SW480 (cell line): Measurements from ENCODE around the gene GNAQ.

Experiments used
- DNase-seq: peaks from one replicate; pipeline ENCODE4 v3.0.0-alpha.2; 2016; ENCODE audit warnings: low spot score

Gene GNAQ

GRCh38 chr9:77843871-77844155 is 187.8 kb downstream of the GNAQ start:
- no peak for DNase-seq

DNA sequence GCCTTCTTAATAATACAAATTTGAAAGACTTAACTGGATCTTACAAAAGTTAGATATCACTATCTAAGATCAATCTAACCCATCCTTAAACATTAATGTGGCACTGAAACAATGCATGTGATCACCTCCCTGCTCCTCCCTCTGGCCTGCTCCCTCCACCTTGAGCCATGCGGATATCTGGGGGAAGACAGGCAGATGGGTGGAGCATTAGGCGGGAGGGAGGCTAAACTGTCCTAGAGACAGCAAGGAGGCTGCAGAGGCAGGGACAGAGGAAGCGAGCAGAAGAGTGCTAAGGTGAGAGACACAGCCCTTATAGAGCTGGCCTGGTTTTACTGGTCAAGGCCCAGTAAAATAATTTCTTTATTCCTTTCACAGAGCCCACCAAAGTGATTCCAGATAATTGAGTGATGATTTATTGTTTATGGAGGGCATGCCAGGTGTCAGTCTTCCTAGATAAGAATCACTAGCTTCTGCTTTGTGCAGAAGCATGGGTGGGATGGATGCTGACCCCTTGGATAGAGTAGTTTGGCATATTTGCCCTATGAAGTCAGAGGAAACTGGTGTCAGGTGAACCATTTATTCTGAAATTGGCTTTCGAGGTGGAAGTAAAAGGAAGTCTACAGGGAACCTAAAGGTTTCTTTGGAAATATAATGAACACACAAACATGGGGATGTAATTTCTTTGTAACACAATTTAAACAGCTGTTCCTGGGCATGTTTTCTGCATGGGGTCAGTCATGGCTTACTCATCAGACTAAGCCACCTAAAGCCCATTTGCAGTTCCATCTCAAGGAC is 188.3 kb downstream of the GNAQ start:
- DNase-seq = no peak

DNA sequence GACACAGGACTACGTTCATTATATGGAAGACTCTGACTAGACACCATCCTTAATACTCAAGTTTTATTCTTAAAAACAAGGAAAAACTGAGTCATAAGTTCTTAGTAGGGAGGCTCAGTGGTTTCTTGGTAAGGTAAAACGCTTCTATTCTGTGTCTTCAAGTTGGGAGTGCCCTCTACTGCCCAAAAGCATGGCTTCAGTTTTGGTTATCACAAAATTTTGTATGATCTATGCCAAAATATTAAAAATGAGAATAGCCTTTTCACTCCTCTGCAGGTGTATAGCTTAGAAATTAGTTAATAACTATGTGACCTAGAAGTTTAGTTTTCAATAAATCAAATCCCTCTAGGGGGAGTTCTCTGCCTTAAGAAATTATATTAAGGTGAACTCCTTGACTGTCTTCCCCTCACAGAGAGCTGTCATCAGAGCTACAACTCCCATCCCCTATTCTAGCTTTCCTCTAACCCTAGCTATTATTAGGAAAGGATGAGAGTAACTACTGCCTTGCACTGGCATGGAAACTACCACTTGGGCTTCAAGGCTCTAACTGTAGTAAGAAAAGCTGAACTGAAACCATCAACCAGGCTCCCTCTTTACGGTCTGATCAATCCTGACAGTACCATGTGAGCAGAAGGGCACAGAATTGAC is 189.7 kb downstream of the GNAQ start:
- DNase-seq = no peak

DNA sequence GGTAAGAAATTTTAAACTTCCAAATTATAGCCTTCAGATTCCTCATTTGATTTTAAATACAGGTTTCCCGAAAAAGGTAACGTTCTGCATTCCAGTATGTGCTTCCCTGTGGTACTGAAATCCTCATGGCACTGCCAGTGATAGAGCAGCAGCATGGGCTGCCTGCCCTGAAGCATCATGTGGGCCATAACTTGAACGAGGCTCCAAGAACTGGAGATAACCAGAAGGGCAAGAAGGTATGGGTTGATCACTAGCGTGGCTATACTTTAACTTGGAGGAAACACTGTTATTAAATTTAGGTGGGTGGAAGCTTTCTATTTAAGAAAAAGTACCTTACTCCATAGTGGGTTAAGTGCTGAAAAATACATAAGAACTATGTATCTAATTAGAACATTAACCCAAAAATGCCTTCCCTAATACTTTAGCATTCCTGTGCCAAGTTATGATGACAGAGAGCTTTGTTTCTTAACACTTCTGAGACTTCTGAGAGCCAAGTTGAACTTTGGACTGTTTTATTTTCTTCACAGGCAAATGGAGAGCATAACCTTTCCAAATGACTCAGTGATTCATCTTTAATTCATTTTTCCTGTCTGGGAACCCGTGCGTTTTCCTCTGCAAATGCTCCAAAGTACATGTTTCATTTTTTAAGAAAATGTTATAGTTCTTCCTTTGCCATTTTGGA is 192.0 kb downstream of the GNAQ start:
- no peak for DNase-seq

- DNase-seq = no peak
These were observed 192.6 kb downstream of the GNAQ start for GRCh38 chr9:77838986-77839385.

GRCh38 chr9:77834898-77835488 is 196.6 kb downstream of the GNAQ start:
- no peak for DNase-seq

- no peak for DNase-seq
These were observed 197.8 kb downstream of the GNAQ start for GRCh38 chr9:77833561-77834429.

DNA sequence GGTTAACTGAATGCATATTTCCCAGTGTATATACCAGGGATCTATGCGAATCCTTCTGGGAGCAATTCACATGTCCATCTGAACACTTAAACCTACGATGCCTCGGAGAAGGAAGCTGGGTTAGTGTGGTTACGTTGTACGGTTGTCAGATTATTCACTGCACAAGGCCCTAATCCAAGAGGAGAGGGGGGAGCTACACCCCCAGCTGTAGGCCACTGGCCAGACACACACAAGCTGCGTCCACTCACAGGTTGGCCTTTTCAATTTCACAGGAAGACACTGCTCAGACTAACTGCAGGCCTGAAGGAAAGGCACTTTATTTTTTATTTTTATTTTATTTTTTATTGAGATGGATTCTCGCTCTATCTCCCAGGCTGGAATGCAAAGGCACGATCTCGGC is 199.0 kb downstream of the GNAQ start:
- no peak for DNase-seq

GRCh38 chr9:77831781-77832180 is 199.8 kb downstream of the GNAQ start:
- DNase-seq = no peak

DNA sequence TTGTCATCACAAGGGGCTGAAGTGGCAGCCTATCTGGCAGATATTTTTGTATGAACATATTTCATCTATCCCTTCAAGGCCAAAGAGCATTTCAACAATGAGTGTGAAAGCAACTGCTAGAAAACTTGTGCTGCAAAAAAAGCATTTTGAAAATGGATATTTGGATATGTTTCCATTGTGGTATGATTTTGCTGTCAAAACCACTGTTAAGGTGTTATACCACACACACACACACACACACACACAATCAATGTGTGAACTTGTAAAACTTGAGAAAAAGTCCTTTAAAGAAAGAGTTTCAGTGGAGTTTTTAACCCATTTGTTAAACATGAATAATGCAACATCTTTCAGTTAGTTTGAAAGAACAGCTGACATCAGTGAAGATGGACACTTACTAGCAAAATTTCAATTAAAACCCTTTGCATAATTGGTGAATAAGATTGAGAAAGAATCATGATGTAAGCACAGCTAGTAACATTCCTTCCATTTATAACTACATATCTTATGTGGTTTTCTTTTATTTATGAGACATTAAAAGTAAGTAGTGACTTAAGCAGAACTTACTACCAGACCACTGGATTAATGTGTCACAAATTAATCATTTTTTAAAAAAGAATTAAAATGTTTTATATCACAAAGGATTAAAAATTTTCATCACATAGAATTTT is 200.9 kb downstream of the GNAQ start:
- no peak for DNase-seq

DNA sequence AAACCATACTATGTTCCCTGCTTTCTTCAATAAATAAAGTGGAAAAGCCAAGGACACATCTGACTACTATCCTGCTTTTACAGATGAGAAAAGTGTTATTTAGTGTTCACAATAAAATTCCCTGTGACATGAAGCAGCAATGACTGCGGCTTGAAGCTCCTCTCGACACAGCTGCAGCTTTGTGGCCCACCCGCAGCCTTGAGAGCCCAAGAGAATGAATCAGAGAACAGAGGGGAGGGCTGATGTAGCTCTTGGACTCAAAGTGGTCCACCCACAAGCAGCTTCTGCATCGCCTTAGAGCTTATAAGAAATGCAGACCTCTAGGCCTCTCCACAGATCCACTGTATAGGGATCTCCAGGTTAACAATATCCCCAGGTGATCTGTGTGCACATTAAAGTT is 202.2 kb downstream of the GNAQ start:
- DNase-seq = no peak

- DNase-seq = no peak
These were observed 204.4 kb downstream of the GNAQ start for GRCh38 chr9:77827104-77827784.

- no peak for DNase-seq
These were observed 205.0 kb downstream of the GNAQ start for GRCh38 chr9:77826621-77827020.

DNA sequence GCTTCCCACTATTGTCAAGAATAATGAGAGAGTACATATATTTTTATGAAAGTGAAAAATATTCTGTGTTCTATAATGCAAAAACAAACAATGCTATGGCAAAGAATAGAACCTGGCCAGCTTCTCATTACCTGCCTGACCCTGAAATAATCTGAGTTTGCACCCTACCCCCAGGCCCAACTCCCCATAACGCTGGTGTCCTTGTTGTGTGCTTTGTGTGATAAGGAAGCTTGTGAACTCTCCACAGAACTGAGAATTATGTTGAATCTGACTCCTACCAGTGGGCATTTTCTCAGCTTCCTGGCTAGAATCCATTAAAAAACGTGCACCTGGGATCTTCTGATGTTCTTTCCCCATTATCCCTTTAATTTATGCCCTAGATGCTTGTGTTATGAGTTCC is 205.5 kb downstream of the GNAQ start:
- no peak for DNase-seq

- DNase-seq = no peak
These were observed 206.2 kb downstream of the GNAQ start for GRCh38 chr9:77825361-77825760.

DNA sequence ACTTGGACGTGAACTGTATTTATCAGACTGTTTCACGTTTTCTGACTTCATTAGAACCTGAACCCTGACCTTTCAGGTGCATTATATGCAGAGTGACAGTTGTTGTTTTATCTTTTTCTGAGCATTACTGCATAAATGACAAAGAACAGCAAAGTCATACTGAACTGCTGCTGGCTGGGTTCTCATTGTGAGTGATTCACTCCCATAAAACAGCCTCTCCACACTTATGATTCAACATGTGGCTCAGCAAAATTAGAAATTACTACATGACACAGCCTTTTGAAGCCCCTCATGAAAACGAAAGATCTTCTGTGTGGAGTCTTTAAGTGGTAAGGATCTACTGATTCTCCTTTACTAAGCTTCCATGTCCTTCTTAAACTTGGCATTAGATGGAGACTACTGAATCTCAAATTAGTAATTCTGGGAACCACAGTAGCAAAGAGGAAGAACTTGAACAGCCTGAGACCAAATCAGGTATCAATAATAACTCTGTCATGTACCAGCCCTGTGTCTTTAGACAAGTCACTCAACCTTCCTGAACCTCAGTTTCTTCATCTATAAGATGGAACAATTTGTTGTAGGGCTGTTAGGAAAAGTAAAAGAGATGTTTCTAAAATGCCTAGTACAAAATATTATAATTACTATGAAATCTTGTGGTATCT is 211.2 kb downstream of the GNAQ start:
- DNase-seq = no peak

GRCh38 chr9:77819657-77820056 is 212.0 kb downstream of the GNAQ start:
- no peak for DNase-seq

DNA sequence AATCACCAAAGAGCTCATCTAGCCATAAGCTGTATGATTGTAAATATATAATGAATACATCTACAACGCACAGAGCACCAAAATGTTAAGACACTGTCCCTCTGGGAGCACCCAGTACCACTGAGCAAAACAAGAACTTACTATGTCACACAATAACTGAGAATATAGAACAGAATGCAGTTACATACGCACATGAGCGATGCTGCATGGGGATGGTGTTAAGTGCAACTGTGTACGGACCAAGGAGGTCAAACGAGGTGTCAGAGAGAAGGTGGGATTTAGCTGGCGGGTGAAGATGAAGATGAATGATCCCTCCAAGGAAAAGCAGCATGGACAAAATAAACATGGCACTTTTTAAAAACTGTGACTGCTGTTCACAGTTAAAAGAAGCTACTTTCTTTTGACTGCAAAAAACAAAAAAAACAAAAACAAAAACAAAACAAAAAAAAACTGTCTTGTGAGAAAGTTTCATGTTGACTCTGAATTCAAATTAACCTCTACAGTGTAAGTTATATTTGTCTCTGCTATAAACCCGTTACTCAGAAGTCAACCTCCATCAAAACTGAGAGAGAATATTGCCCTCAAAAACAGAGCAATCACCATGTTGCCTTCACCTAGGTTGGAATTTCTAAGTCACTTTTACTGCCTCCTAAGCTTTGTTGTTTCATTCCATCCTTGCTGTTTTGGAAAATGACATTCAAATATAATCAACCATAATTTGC is 213.9 kb downstream of the GNAQ start:
- no peak for DNase-seq

GRCh38 chr9:77816641-77817341 is 214.8 kb downstream of the GNAQ start:
- no peak for DNase-seq
